GM19467 (cell line): ENCODE measurements around the gene MTSS2.

Experiments
- ATAC-seq: cut with Tn5 transposase; IDR thresholded peaks from one replicate; pipeline ENCODE4 v1.9.1; 2021; ENCODE audit warnings: mild to moderate bottlenecking, moderate library complexity; ENCODE audit not compliant: unreplicated experiment

MTSS2 gene

DNA sequence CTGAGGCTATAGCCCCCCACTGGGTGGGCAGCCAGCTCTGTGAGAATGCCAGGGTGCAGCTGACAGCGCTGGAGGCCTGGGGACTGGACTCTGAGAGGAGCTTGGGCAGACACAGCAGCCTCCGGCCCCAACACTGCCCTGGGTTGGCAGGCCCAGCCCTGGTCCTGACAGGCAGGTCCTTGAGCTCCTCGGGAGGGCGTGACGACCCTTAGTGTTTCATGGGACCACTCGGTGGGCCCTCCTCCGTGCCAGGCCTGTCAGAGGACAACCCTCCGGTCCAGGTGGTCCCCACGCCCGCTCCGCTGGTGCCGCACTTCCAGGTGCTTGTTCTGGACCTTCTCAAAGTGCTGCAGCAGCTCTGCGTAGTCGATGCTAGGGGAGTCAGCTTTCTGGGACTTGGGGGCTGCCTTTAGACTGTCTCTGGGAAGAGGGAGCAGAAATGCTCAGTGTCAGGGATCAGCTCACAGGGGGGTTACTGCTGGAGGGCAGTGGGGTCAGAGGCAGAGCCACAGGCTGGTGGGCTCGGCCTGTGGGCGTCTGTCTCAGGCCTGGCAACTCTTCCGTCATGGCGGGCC lies 1.9 kb upstream of the MTSS2 start:
- no peak for ATAC-seq

DNA sequence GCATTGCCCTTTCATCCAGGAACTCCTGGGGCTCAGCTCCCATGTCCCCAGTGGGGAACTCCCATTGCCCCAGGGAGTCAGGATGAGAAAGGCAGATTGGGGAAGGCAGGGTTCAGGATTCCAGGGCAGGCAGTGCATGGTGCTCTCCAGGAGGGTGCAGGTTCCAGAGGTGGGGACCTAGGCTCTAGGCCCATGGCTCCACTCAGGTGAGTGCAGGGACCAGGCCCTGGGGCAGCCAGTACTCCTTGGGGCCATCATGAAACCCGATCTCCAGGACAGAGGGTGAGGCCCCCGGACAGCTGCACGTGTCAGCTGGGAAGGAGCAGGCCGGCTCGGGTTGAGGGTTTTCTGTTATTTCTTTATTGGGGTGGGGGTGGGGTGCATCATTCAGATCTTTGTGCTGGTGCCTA lies 1.3 kb upstream of the MTSS2 start:
- ATAC-seq = no peak

DNA sequence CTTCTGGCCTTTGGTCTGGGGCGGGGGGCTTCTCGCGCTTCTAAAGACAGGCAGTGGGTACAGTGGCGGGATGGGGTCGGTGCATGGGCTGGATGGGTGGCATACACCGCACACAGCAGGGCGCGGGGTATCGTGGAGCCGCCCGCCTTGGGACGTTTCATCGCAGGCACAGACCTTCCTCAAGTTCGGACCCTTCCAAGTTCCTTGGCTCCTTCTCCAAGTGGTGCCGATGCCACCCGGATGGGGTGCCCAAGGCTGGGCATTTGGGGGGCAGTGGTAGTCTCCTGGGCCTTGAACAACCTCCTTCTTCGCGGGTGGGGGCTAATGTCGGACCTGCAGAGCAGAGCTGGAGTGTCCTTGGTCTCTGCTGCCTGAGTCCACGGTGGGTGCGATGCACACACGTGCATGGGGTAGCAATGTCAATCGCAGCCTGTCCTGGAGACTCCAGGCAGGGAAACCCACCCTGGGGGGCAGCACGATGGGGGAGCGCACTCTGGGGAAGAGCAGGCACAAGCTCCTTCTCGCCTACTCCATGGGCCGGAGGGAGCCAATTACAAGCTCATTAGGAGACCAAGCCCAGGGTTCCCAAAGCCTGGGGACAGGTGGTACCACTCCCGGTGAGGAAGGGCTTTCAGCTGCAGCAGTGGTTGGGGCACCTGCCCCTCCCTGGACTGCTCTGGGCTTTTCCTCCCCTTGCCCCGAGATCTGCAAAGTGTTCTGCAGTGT lies 686 bp upstream of the MTSS2 start:
- no peak for ATAC-seq

DNA sequence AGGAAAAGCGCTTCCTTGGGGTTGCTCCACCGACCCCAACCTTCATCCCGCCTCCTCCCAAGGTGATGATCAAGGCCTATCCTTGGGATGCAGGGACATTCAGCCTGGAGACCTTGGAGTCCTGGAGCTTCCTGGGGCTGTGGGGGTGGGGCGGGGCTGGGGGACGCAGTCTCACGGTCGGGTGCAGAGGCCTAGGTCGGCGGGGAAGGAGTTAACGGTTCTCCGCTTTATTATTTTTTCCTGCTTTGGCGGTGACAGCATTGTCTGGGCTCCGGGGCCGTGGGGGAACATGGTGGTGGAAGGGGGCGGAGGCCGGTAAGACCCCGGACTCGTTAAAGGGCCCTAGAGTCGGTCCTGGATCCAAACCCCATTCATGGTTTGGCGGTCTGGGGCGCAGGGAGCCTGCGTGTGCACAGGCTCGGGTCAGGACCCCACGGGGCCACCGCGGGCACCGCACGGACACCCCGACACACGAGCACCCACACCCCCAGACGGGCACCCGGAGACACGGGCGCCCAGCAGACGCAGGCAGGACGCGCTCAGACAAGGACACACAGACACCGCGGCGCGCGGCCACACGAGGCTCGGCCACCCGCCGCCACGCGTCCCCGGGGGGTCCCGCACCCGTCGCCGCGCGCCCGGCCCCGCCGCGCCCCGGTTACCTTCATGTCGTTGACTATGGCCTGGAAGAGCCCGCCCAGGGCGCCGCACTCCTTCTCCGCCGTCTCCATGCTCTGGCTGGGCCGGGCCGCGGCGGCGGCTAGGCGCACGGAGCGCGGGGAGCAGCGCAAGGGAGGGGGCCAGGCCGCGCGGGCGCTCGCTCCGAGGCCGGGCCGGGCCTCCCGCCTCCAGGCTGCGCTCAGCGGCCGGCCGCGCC lies 554 bp downstream of the MTSS2 start:
- no peak for ATAC-seq

DNA sequence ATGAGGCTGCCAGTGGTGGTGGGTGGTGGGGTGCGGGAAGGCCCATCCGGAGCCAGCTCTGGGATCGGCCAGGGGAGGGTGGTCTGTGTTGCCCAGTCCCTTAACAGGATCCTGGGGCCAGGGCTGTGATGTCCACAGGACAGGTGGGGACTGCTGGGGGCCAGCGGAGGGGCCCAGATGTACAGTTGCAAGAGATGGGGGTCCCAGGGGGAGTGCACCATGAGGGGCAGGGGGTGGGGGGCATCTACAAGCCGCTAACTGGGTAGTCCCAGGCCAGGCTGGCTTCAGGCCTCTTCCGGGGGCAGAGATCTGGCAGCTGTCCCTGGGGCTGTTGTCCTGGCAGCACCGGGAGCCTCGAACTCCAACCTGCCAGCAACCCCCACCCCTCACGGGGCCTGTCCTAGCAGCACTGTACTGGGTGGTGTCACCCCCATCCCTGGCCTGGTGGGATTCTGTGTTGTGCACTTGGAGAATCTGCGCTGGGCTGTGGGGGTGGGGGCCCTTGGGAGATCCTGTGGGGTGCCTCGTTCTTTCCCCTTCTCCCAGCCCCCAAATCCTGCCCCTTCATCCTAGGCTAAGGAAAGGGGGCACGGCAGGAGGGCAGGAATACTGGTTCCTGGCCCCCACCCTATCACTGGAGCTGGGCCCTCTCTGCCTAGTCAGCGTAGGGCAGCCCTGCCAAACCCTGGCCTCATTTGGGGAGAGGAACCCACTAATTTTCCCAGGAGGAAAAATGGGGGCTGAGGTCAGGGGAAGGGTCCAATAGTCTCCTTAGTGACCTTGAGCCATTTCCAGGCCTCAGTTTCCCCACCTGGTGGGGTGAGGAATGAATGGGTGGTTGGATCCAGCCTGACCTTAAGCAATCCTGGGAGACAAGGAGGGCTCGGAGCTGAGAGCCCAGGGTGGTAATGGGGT lies 1.4 kb downstream of the MTSS2 start:
- no peak for ATAC-seq

DNA sequence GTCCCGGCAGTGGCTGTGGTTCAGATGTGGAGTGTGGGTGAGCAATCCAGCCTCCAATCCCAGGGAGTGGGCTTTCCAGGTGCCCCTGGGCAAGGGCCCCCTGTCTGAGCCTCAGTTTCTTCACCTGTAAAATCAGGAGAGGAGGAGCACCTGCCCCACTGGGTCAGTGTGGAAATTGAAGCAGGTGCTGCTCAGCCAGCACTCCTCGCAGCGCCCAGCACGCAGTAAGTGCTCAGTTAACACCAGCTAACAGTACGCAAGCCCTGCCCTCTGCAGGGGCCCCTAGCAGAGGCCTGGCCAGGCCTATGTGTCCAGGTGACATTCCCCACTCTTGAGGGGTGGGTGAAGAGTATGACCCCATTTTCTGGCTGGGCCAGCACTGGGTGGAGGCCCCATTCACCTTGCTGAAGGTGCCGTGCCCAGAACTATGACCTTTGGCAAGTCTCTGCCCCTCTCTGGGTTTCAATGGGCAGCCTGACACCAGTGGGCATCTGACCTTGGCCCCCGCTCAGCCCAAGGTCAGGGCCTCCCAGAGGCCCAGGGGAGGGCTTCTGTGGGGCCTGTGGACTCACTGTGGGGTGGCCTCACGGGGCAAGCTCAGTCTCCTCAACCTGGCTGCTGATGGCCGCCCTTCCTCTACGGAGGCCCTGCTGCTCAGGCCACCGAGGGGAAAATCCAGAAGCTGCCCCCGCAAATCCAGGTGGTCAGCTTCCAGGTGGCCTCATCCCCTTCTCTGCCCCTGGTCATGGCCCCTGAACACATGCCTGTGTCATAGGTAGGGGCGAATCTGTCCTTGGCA lies 2.5 kb downstream of the MTSS2 start:
- ATAC-seq = no peak

DNA sequence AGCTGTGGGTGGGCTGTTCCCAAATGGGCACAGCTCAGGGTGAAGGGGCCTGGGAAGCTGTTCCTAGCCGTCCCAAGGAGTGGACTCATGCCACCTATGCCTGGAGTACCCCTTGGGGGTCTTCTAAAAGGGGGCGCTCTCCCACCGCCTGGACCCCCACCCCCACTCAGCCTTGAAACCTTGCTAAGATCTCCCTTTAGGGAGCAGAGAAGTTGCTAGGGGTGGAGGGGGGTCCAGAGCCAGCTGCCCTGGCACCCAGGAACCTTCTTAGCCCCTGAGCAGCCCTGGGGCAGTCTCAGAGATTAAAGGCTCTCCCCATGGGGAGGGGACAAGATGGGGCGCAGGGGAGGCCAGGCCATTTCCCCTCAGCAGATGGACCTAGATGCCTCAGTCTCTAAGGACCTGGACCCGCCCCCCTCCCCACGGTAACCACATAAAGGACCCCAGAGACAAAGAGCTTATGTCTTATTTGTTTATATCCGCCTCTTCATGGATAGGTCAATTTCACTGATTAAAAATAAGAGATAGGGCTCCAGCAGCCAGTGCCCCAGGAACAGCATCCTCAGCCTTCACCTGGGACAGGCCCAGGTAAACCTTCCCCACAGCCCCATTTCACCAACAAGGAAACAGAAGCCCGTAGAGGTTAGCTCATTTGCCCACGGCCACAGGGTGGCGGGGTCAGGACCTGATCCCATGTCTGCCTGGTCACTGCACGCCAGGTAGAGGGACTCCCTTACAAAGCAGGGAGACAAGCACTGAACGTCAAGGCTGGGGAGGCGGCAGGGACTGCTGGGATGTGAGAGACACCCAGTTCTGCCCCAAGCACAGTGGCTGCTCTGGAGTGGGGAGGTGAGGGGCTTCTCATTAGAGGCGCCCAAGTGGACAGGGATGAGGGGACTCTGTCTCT lies 3.4 kb downstream of the MTSS2 start:
- no peak for ATAC-seq

DNA sequence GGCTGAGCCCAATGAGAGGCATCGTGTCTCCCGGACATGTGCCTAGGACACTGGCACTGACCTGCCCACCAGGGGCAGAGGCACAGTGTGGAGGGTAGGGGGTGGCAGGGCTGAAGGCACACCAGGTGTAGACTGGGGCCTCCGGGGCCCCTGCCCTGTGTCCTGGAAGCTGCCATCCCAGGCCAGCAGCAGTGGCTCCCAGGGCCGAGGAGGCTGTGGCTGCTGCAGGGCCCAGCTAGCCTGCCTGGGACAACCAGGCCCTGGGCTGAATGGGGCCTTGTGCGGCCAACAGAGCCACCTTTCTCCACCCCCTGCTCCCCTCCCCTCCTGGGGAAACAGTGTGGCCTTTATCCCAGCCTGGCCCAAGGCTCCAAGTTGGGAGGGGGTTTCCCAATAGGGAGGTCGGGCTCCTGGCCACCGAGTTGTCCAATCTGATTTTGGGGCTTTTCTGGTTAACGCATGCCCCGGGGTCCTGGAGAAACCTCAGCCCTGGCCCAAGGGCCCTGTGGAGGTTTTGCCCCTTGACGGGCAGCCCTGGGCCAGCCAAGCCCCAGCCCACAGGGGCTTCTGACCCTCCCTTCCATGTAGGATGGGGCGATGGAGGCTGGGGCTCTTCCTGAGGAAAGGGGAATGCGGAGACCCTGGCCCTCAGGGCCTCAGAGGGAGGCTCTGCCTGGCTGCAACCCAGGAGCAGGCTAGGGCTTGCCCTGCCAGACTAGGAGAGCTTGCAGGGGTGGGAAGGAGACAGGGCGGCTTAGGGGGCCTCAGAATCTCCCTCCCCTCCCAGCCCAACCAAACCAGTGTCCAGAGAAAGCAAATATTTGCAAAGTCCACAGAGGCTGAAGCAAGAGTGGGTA lies 4.2 kb downstream of the MTSS2 start:
- no peak for ATAC-seq

DNA sequence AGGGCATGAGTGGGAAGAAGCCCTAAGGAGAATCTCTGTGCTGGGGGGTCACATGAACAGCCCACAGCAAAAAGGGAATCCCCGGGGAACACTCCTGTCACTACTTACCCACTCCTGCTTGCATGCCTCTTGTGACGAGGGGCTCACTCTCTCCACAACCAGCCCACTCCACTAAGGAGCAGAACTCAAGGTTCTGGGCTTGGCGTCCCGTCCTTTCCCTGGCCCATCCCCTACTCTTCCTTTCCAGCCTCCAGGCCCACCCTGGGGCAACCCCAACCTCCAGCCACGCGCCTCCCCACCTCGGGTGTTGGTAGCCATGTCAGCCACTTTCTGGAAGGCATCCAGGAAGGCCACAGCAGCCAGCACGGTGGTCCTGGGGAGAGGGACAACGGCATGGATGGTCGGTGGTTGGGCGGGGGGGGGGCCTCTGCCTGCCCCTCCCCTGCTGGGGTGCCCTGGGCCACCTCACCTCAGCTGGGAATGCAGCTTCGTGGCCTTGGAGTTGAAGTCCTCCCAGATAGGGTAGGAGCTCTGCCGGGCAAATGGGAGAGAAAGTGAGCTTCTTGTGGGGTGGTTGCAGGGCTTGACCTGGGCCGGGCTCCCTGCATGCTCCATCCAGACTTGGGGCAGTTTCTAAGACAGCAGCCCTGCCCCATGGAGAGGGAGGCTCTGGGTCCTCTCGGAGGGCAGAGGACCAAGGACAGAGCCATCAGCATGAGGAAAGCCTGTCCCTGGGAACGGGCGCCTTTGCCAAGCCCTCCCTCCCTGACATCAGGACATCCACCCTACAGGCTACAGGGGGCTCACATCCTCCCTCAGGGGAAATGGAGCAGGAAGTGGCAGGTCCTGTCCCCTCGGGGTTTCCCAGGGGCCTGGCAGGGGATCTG lies 5.1 kb downstream of the MTSS2 start:
- no peak for ATAC-seq

DNA sequence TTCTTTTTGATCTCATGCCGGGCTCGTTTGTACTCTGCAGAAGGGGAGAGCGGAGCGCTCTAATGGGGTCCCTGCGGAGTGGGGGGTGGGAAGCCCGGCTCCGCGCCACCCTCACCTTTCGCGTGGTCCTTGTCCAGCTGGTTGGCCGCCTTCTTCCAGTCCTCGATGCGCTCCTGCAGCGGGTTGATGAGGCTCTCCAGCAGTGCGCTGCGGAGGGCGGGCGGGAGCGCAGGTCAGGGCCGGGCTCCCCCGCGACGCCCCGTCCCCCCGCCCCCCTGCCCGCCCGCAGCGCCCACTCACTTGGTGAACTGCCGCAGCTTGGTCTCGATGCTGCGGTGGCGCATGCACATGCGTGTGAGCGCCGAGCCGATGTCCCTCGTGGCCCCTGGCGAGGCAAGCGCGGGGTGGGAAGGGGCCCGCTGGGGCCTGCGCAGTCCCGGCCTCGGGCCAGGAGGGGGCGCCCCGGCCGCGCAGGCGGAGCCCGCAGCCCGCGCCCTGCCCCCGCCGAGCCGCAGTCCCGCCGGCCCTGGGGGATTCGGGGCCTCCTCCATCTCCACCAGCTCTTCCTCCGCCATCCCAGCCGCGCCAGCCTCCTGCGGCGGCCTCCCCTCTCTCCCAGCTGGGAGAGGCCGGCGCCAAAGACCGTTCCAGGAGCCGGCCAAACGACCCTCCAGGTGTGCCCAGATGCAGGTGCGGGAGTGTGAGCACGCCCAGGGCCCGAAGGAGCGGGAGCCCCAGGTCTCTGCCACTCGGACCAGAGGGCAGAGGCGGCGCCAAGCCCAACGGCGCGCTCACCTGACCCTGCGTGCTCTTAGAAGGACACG lies 6.0 kb downstream of the MTSS2 start:
- no peak for ATAC-seq

DNA sequence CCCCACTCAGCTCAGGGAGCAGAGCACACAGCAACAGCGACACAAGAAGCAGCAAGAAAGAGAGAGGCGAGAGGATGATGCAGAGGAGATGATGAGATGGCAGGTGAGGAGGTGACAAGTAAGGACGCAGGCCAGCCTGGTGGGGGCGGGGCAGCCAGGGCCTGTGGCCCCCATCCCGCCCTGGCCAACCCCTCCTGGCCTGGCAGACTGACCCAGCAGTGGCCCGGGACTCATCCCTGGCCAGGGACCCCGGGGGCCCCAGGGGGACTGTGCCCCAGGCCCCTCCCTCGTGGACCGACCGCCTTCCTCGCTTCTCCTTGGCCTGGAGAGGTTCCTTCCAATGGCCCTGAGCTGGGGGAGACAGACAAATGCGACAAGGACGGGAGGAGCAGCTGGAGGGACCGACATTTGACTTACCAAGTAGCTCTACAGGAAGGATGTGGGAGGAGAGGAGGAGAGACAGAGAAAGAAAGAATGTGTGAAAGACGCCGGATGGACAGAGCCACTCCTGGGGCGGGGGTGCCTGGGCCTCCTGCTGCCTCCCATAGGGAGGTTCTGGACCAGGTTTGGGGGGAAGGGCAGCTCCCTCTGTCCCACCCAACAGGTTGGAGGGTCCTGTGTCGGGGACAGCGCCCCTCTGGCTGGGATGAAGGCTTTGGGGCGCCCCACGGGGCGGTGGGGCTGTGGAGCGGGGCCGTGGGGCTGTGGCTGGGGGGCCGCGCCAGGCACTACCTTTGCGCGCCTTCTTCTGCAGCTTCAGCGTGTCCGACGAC lies 6.8 kb downstream of the MTSS2 start:
- ATAC-seq = no peak

DNA sequence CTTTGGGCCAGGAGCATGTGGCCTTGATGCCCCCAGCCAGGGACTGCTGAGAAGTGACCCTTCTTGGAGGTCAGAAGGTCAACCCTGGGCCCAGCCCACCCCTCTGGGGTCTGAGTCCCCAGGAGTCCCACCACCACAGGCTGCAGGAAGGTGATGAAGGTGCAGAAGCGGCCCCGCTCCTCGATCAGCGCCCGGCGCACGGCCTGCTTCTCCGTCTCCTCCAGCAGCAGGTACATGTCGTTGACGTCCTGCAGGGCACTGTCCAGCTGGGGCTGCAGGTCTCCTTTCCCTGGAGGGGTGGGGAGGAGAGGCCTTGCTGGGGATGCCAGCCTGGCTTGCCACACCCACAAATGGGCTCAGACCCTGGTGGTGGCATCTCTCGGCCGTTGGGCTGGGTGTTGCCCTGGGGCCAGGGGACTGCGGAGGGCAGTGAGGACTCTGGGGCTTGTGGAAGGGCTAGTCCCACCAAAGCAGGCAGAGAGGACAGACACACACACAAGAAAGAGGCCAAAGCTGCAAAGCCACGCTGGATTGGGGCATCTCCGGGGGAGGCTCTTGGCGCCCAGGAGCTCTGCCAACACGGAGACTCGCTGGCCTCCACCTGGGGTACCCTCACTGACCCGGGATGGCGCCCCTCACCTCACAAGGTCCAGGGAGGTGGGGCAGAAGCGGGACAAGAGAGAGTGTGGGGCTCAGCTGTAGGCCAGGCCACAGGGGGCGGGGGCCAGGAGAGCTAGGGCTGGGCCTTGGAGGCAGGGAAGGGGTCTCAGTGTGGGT lies 7.5 kb downstream of the MTSS2 start:
- ATAC-seq = no peak

DNA sequence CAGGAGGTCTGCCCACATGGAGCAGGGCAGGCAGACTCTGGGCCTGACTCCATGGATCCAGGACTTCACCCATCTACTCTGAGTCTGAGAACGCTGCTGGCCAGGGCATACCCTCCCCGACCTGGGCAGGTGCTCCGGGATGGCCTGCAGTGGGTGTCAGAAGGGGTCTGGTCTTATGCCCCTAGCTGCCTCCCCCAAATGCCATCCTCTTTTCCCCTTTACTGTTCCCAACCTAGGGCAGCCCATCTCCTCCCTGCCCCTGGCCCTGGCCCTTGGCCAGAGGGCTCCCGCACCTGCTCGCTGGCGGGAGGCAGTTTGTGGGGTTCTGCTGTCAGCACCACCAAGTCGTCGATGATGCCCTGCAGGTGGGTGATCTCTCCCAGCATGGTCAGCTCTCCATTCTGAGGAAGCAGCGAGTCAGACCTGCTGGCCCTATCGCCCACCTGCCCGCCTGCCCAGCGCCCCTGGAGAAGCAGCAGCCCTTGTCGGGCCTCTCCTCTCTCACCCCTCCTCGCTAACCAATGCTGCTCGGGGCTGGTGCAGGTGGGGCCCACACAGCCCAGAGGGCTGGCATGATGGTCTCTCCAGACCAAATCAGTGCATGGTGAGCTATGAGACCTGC lies 8.2 kb downstream of the MTSS2 start:
- ATAC-seq = no peak
